ENCODE measurements around the gene SLC7A5. TPM values are rescaled to one million over a fixed set of nuclear protein-coding genes. Genes with fewer than 3 reads are reported as not detected.
"Not testable (repeated sequence)": the region's sequence is repeated elsewhere in the genome, so short reads cannot be mapped to it uniquely, and the experiment has no call there.

Gene SLC7A5
- polyA plus RNA-seq, 3 donors, result 4.9 to 40.0 (median 6.3) TPM

GRCh38 chr16:87829622-87829980 is 39.7 kb downstream of the SLC7A5 start:
- no peak for DNase-seq (ENCODE audit: extremely low read depth in 1 of 11, low read depth in 9 of 11, low spot score in 4 of 11)

GRCh38 chr16:87828907-87829621 is 40.2 kb downstream of the SLC7A5 start:
- no peak for DNase-seq (ENCODE audit: extremely low read depth in 1 of 11, low read depth in 9 of 11, low spot score in 4 of 11)

- DNase-seq (ENCODE audit: extremely low read depth in 1 of 11, low read depth in 9 of 11, low spot score in 4 of 11), result no peak
Observed at GRCh38 chr16:87828071-87828906, 41.0 kb downstream of the SLC7A5 start.

- DNase-seq (ENCODE audit: extremely low read depth in 1 of 11, low read depth in 9 of 11, low spot score in 4 of 11), result not testable (repeated sequence)
Observed at GRCh38 chr16:87827588-87827915, 41.8 kb downstream of the SLC7A5 start.

DNA sequence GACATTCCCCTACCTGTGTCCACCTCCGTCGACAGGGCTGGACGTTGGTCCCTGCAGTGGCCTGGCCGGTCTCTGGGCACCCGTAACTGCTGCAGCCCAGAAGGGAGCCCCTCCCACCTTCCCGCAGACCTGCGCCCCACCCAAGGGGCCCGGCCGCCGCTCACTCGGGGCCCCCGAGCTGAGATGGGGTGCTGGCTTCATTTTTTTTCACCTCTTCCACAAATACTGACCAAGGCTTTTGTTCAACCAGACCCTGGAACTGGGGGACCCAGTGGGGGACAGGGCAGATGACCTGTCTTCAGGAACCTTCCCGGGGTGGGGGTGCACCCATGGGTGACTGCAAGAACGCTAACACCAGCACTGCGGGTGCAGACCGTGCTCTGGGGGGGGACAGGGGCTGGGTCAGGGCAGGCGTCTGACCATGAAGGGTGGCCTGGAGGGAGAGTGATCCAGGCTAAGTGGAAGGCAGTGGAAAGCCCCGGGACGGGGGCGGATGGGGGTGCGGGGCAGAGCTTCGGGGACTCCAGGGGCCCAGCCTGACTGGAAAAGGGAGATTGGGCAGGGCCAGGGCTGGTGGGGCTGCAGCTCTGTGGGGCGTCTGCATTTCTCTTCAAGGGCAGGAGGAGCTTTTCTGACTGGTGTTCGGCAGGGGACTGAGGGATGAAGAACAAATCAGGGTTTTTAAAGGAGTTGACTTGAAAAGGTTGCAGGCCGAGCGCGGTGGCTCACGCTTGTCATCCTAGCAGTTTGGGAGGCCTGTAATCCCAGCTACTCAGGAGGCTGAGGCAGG is 42.3 kb downstream of the SLC7A5 start:
- DNase-seq (ENCODE audit: extremely low read depth in 1 of 11, low read depth in 9 of 11, low spot score in 4 of 11), result no peak

- not testable (repeated sequence) for DNase-seq (ENCODE audit: extremely low read depth in 1 of 11, low read depth in 9 of 11, low spot score in 4 of 11)
Observed at GRCh38 chr16:87826407-87826797, 42.9 kb downstream of the SLC7A5 start.

DNA sequence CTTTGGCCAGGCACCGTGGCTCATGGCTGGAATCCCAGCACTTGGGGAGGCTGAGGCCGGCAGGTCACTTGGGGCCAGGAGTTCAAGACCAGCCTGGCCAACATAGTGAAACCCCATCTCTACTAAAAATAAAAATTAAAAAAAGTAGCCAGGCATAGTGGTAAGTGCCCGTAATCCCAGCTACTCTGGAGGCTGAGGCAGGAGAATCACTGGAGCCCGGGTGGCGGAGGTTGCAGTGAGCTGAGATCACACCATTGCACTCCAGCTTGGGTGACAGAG is 43.5 kb downstream of the SLC7A5 start:
- DNase-seq (ENCODE audit: extremely low read depth in 1 of 11, low read depth in 9 of 11, low spot score in 4 of 11), result not testable (repeated sequence)

DNA sequence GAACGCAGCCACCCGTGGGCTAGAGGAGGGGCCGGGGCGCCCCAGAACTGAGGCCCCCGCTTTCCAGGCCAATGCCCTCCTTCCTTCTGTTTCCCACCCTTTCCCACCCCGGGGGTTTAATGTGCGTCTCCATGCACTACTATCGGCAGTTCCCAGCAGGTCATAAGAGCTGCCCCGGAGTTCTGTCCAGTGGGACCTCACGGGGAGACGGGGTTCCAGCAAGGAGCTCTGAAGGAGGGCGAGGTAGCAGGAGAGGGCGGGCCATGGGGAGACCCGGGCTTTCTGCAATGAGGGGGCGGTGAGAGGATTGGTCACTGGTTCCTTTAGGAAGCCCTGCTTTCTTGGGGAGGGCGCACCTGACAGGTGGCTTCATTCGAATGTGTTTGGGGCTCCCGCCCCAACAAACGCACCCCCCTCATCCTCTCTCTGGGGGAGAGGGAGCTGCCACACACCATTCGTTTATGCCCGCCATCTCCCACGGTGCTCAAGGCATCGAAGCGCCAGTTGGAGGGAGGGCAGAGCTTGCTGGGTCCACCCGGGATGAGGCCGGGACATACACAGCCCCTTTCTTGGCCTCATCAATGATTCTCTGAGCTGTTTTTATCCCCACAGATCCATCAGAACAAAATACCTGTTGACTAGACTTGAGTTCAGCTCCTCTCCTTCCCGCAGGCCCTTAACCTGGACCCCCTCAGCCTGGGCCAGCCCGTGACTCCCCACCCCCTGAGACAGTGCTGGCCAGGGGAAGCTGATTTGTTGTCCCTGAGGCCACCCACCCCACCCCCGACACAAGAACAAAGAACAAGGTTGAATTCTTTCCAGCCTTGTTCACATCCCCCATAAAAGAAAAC is 44.1 kb downstream of the SLC7A5 start:
- no peak for DNase-seq (ENCODE audit: extremely low read depth in 1 of 11, low read depth in 9 of 11, low spot score in 4 of 11)

DNA sequence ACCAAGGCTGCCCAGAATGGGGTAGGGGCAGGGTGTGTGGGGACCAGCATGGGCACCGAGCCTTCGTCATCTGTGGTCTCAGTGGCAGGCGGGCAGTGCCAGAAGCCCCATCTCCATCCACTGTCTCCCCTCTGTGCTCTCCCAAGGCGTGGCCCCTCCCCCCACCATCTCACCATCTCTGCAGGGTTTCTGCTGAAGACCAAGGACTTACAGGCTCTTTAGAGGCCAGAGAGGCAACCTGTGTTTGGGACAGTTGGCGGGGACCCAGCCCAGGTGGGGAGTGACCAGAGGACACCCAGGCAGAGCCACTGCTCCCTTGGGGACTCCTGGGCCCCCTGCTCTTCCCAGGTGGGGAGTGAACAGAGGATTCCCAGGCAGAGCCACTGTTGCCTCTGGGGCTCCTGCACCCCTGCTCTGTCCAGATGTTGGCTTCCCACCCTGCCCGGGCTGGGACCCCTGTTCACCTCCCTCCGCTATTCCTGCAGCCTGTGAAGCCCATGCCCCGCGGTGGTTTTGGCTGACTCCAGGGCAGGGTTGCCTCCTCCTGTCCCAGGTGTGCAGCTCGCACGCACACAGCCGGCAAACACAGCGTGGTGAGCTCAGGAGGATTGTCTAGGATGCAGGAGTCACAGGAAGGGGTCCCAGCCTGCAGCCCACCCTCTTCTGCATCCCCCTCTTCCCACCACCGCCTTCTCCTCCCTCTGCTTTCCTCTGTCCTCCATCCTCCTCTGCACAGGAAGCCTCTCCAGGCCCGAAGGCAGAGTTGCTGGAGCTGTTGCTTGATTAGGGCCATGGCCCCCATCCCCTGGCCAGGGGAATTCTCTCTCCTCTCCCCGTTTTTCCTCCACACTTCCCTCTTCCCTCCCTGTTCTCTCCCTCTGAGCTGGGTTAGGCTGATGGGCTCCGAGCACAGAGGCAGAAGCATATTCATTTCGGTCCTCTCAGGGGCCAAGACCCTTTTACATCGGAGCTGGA is 45.0 kb downstream of the SLC7A5 start:
- no peak for DNase-seq (ENCODE audit: extremely low read depth in 1 of 11, low read depth in 9 of 11, low spot score in 4 of 11)

DNA sequence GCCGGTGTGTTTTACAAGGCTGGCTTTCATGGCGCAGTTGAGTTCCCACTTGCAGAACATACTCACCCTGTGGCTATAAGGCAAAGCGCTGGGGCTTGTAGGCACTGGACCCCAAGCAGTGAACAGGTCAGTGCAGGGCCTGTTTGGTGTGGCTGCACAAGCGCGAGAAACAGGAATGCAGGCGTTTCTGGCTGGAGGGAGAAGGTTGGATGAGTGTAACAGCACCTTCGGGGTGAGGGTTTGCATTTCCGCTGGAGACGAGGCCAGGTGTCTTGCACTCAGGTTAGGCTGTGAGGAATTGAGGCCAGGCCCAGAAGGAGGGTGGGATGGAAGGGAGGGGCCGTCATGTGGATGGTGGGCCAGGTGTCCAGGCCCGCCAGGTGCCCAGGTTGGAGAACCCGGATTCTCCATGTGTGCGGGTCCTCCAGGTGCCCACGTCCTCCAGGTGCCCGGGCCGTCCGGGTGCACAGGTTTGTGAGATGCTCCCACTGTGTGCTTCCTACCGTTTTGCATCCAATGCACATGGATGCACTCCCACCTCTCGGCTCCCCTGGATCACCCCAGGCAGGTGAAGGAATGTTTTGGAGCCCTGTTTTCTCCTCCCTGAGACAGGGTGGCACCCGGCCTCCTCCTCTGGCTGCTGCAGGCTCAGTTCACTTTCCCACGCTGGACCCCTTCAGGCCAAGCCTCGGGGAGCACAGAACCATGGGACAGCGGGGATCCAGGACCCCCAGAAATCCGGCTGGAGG is 46.0 kb downstream of the SLC7A5 start:
- no peak for DNase-seq (ENCODE audit: extremely low read depth in 1 of 11, low read depth in 9 of 11, low spot score in 4 of 11)

GRCh38 chr16:87822108-87822970 is 47.0 kb downstream of the SLC7A5 start:
- DNase-seq (ENCODE audit: extremely low read depth in 1 of 11, low read depth in 9 of 11, low spot score in 4 of 11), result peak in 5 of 11 donors; percentile 31 to 49 (median 45)

GRCh38 chr16:87821376-87822107 is 47.8 kb downstream of the SLC7A5 start:
- DNase-seq (ENCODE audit: extremely low read depth in 1 of 11, low read depth in 9 of 11, low spot score in 4 of 11), result no peak

DNA sequence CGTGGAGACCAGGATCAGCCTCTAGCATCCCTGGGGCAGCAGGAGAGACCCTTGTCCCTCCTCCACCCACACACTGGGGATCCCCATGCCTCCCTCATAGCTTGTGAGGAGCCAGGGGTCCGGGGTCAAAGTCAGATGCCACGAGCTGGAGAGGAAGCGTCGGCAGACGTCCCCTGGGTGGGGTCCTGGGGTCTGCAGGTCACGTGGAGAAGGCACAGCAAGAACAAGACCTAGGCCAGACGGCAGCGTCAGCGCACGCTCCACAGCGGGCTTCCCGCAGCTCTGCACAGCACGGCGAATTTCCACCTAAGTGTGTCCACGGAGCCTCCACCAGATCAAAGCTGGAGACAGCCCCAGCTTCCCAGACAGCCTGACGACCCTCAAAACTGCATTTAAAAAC is 49.3 kb downstream of the SLC7A5 start:
- no peak for DNase-seq (ENCODE audit: extremely low read depth in 1 of 11, low read depth in 9 of 11, low spot score in 4 of 11)

DNA sequence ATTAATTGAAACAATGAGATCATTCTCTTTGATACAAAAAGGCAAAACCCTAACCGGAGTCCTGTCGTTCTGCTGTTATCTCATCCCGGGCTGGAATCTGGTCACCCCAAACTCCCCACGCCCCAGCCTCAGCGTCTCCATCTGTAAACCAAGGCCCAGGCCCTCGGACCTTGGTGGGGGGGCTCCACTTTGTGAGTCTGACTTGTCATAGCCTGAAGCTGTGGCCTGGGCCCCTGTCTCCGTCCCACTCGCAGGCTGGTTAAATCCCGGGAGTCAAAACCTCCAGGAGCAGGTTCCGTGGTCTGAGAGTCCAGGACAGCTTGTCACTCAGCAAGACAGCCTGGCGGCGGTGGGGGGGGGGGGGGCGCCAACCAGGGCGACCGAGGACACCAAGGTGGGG is 50.0 kb downstream of the SLC7A5 start:
- no peak for DNase-seq (ENCODE audit: extremely low read depth in 1 of 11, low read depth in 9 of 11, low spot score in 4 of 11)

DNA sequence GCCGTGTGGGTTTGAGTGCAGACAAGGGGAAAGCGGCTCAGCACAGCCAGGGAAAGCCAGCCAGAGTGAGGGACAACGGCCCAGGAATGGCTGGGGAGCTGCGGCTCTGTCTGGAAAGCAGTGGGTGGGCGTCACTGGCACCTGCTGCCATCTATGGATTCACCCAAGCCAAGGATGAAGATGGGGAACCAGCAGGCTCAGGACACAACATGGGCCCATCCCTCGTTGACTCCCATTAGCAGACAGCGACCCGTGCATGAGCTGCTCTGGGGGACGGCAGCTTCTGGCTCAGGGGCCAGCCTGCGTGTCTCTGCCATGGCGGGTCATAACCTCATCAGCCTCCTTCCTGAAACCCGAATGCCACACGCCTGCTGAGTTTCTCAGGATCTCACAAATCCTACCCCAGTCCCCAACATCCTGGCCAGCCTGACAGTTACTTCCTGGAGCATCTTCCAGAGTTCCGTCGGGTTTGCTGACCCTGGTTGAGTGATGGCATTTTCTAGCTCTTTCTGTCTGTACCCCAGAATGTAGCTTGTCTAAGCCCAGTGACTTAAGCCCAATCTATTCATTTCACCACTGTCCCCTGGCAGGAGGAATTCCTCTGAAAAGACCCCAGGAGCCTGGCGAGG is 50.7 kb downstream of the SLC7A5 start:
- no peak for DNase-seq (ENCODE audit: extremely low read depth in 1 of 11, low read depth in 9 of 11, low spot score in 4 of 11)

Measured in renal cortex interstitium (tissue), 11 donors.